ENCODE data around the gene DMC1.
"Not testable (repeated sequence)": the region's sequence is repeated elsewhere in the genome, so short reads cannot be mapped to it uniquely, and the experiment has no call there.

Gene DMC1

GRCh38 chr22:38569972-38570778 lies at the start of gene DMC1:
Gene DMC1, minus strand, starts transcription at chr22:38570183. Its CDS starts 1,927 bp downstream, at chr22:38568256.
- peak; percentile 88 for DNase-seq (ENCODE audit: low read depth)

GRCh38 chr22:38618682-38619081 lies 48.7 kb upstream of the DMC1 start:
- no peak for DNase-seq (ENCODE audit: low read depth)

GRCh38 chr22:38618258-38618657 lies 48.3 kb upstream of the DMC1 start:
- DNase-seq (ENCODE audit: low read depth), result no peak

- DNase-seq (ENCODE audit: low read depth), result not testable (repeated sequence)
Measured at GRCh38 chr22:38615064-38615405, 45.1 kb upstream of the DMC1 start.

GRCh38 chr22:38614332-38615063 lies 44.5 kb upstream of the DMC1 start:
- DNase-seq (ENCODE audit: low read depth), result peak; percentile 23

GRCh38 chr22:38613588-38613987 lies 43.6 kb upstream of the DMC1 start:
- DNase-seq (ENCODE audit: low read depth), result no peak

- DNase-seq (ENCODE audit: low read depth), result no peak
Measured at GRCh38 chr22:38612217-38613006, 42.4 kb upstream of the DMC1 start.

GRCh38 chr22:38611559-38611958 lies 41.6 kb upstream of the DMC1 start:
- no peak for DNase-seq (ENCODE audit: low read depth)

GRCh38 chr22:38610234-38610633 lies 40.3 kb upstream of the DMC1 start:
- DNase-seq (ENCODE audit: low read depth), result no peak

GRCh38 chr22:38608992-38609750 lies 39.2 kb upstream of the DMC1 start:
- no peak for DNase-seq (ENCODE audit: low read depth)

- no peak for DNase-seq (ENCODE audit: low read depth)
Measured at GRCh38 chr22:38607680-38608079, 37.7 kb upstream of the DMC1 start.

GRCh38 chr22:38602166-38602565 lies 32.2 kb upstream of the DMC1 start:
- no peak for DNase-seq (ENCODE audit: low read depth)

GRCh38 chr22:38601221-38601764 lies 31.3 kb upstream of the DMC1 start:
- DNase-seq (ENCODE audit: low read depth), result no peak

GRCh38 chr22:38599466-38599865 lies 29.5 kb upstream of the DMC1 start:
- no peak for DNase-seq (ENCODE audit: low read depth)

GRCh38 chr22:38582923-38583322 lies 12.9 kb upstream of the DMC1 start:
- not testable (repeated sequence) for DNase-seq (ENCODE audit: low read depth)

GRCh38 chr22:38578505-38578904 lies 8.5 kb upstream of the DMC1 start:
- DNase-seq (ENCODE audit: low read depth), result no peak

GRCh38 chr22:38572065-38572464 lies 2.1 kb upstream of the DMC1 start:
- DNase-seq (ENCODE audit: low read depth), result peak; percentile 64

- peak; percentile 53 for DNase-seq (ENCODE audit: low read depth)
Measured at GRCh38 chr22:38570779-38571364, 889 bp upstream of the DMC1 start.

- no peak for DNase-seq (ENCODE audit: low read depth)
Measured at GRCh38 chr22:38569181-38569971, 607 bp downstream of the DMC1 start.

GRCh38 chr22:38567531-38568285 lies 2.3 kb downstream of the DMC1 start:
- DNase-seq (ENCODE audit: low read depth), result no peak

All from EH (cell line).